Measurements from ENCODE around the gene TENM4.

DNA sequence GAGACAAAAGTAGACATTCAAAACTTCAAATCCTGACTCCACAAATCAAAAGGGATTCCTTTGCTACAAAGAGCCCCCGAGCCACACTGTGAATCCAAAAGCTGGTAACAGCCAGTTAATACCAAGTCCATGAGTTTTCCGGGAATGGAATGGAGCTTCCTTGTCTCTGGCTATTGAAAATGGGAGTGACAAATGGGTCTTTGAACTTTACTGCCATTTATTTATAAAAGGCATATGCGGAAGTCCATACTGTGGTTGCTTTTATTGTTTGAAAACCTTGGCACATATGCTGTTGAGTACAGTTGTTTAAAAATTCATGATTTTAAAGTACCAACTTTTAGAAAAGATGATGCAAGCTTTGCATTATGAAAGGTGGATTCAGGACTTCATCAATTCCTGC is 659.9 kb downstream of the TENM4 start:
- TF ChIP-seq, protein P1, sequence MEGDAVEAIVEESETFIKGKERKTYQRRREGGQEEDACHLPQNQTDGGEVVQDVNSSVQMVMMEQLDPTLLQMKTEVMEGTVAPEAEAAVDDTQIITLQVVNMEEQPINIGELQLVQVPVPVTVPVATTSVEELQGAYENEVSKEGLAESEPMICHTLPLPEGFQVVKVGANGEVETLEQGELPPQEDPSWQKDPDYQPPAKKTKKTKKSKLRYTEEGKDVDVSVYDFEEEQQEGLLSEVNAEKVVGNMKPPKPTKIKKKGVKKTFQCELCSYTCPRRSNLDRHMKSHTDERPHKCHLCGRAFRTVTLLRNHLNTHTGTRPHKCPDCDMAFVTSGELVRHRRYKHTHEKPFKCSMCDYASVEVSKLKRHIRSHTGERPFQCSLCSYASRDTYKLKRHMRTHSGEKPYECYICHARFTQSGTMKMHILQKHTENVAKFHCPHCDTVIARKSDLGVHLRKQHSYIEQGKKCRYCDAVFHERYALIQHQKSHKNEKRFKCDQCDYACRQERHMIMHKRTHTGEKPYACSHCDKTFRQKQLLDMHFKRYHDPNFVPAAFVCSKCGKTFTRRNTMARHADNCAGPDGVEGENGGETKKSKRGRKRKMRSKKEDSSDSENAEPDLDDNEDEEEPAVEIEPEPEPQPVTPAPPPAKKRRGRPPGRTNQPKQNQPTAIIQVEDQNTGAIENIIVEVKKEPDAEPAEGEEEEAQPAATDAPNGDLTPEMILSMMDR (conservative IDR thresholded peaks at IDR 0.05; ENCODE audit: low read length) = no peak
- TF ChIP-seq EZH2phosphoT487 (IDR thresholded peaks at IDR 0.05; ENCODE audit: borderline replicate concordance, low read depth, low read length) = no peak
